IMR-90 (cell line): ENCODE data around the gene DENND10. TPM values are rescaled to one million over a fixed set of nuclear protein-coding genes. Genes with fewer than 3 reads are reported as not detected.

Experiments
- ATAC-seq: fragments of 200-7000 bp; cut with Tn5 transposase; 2 replicates; pipeline ENCODE4 v1.9.1; 2020; ENCODE audit warnings: low read depth, mild to moderate bottlenecking, moderate library complexity
- BruUV-seq: library from RNA; stranded (reverse); fragments of 400-500 nt; replicated peaks from 2 replicates; lab custom pipeline; 2021; lab: Mats Ljungman, UMichigan
- CTCF ChIA-PET: fragments of 300-600 bp; formaldehyde crosslinking; extraction: SDS; loops from one replicate; lab custom pipeline; 2021; ENCODE audit warnings: antibody characterized with exemption; lab: Yijun Ruan, JAX
- POLR2A ChIA-PET: fragments of 300-600 bp; sonication (Branson Sonifier 250); formaldehyde crosslinking; loops from one replicate; lab custom pipeline; 2022; ENCODE audit warnings: antibody characterized with exemption; ENCODE audit not compliant: unreplicated experiment; lab: Charles Lee
- DNase-seq: peaks from one replicate; pipeline ENCODE4 v3.0.0; 2013
- H2AFZ ChIP-seq: replicated peaks from 2 replicates; pipeline ENCODE3; 2013; ENCODE audit warnings: low read length, mild to moderate bottlenecking; ENCODE audit not compliant: poor library complexity
- H2AK5ac ChIP-seq: 2 replicates; pipeline ENCODE4 v1.6.1; 2013; ENCODE audit warnings: low read depth, low read length, inconsistent platforms
- H2AK9ac ChIP-seq: replicated peaks from 2 replicates; pipeline ENCODE3; 2013; ENCODE audit warnings: mild to moderate bottlenecking, low read depth, low read length, moderate library complexity; ENCODE audit not compliant: poor library complexity
- H2BK120ac ChIP-seq: 2 replicates; pipeline ENCODE4 v1.6.1; 2013; ENCODE audit warnings: low read depth, low read length, inconsistent platforms
- H2BK15ac ChIP-seq: 3 replicates; pipeline ENCODE4 v1.6.1; 2013; ENCODE audit warnings: low read depth, low read length, inconsistent platforms
- H2BK20ac ChIP-seq: 2 replicates; pipeline ENCODE4 v1.6.1; 2013; ENCODE audit warnings: low read depth, mild to moderate bottlenecking, inconsistent platforms, low read length, moderate library complexity
- H2BK5ac ChIP-seq: 2 replicates; pipeline ENCODE4 v1.6.1; 2013; ENCODE audit warnings: mild to moderate bottlenecking, low read depth, low read length, inconsistent platforms; ENCODE audit not compliant: poor library complexity, severe bottlenecking
- H3K14ac ChIP-seq: replicated peaks from 2 replicates; pipeline ENCODE4 v1.6.1; 2013; ENCODE audit warnings: low read depth, low read length, inconsistent platforms
- H3K18ac ChIP-seq: 2 replicates; pipeline ENCODE4 v1.6.1; 2013; ENCODE audit warnings: low read depth, low read length, control low read depth
- H3K23ac ChIP-seq: 2 replicates; pipeline ENCODE4 v1.6.1; 2013; ENCODE audit warnings: low read depth, low read length, inconsistent platforms
- H3K27ac ChIP-seq: 2 replicates; pipeline ENCODE4 v1.5.1; 2013; ENCODE audit warnings: mild to moderate bottlenecking, control low read depth, low read length; ENCODE audit not compliant: insufficient read depth
- H3K27me3 ChIP-seq: 2 replicates; pipeline ENCODE4 v1.6.1; 2013; ENCODE audit warnings: low read length; ENCODE audit not compliant: control insufficient read depth, insufficient read depth
- H3K36me3 ChIP-seq: 2 replicates; pipeline ENCODE4 v1.6.1; 2013; ENCODE audit warnings: low read length, mixed read lengths; ENCODE audit not compliant: control insufficient read depth, insufficient read depth
- H3K4ac ChIP-seq: 2 replicates; pipeline ENCODE4 v1.6.1; 2013; ENCODE audit warnings: low read depth, low read length, inconsistent platforms
- H3K4me1 ChIP-seq: 2 replicates; pipeline ENCODE4 v1.6.1; 2013; ENCODE audit warnings: low read length, mixed read lengths; ENCODE audit not compliant: control insufficient read depth, insufficient read depth
- H3K4me2 ChIP-seq: 2 replicates; pipeline ENCODE4 v1.6.1; 2013; ENCODE audit warnings: low read depth, mild to moderate bottlenecking, control low read depth, low read length, moderate library complexity
- H3K4me3 ChIP-seq: 2 replicates; pipeline ENCODE4 v1.5.1; 2013; ENCODE audit warnings: low read depth, mild to moderate bottlenecking, control low read depth, low read length, moderate library complexity; ENCODE audit not compliant: insufficient read depth
- H3K56ac ChIP-seq: 2 replicates; pipeline ENCODE4 v1.6.1; 2013; ENCODE audit warnings: low read length, inconsistent platforms; ENCODE audit not compliant: insufficient read depth; ENCODE audit errors: extremely low read depth
- H3K79me1 ChIP-seq, 2 experiments: 2 replicates each; pipeline ENCODE4 v1.6.1; 2013; ENCODE audit warnings: low read length in 2 of 2, inconsistent platforms in 1 of 2, low read depth in 1 of 2
- H3K9ac ChIP-seq: 2 replicates; pipeline ENCODE4 v1.6.1; 2013; ENCODE audit warnings: low read depth, low read length, control low read depth
- H3K9me1 ChIP-seq: 2 replicates; pipeline ENCODE4 v1.6.1; 2013; ENCODE audit warnings: low read length, inconsistent platforms; ENCODE audit not compliant: insufficient read depth
- H3K9me3 ChIP-seq: 2 replicates; pipeline ENCODE4 v1.6.1; 2013; ENCODE audit warnings: low read length; ENCODE audit not compliant: control insufficient read depth, insufficient read depth
- H4K20me1 ChIP-seq: 2 replicates; pipeline ENCODE4 v1.6.1; 2013; ENCODE audit warnings: low read length, inconsistent platforms; ENCODE audit not compliant: insufficient read depth
- H4K5ac ChIP-seq: 2 replicates; pipeline ENCODE4 v1.6.1; 2013; ENCODE audit warnings: mild to moderate bottlenecking, low read depth, low read length, control low read depth
- H4K8ac ChIP-seq, 2 experiments: 2 replicates each; pipeline ENCODE4 v1.6.1; 2013; ENCODE audit warnings: low read depth in 2 of 2, low read length in 2 of 2, control low read depth in 1 of 2, inconsistent platforms in 1 of 2
- H4K91ac ChIP-seq: 2 replicates; pipeline ENCODE4 v1.6.1; 2013; ENCODE audit warnings: low read depth, low read length, inconsistent platforms; ENCODE audit not compliant: insufficient read depth
- BHLHE40 ChIP-seq: fragments of 150-350 bp; IDR thresholded peaks from 2 replicates; pipeline ENCODE4 v1.6.1; 2016; ENCODE audit warnings: mild to moderate bottlenecking, low read depth, low read length
- CEBPB ChIP-seq: IDR thresholded peaks from 2 replicates; pipeline ENCODE4 v1.6.1; 2012; ENCODE audit warnings: low read depth, low read length, improper control_type of control experiment
- CHD1 ChIP-seq: IDR thresholded peaks from 2 replicates; pipeline ENCODE4 v1.6.1; 2012; ENCODE audit warnings: low read depth, low read length, improper control_type of control experiment
- MAZ ChIP-seq: IDR thresholded peaks from 2 replicates; pipeline ENCODE4 v1.6.1; 2012; ENCODE audit warnings: low read depth, mild to moderate bottlenecking, low read length, improper control_type of control experiment, moderate library complexity, borderline replicate concordance
- POLR2A ChIP-seq: IDR thresholded peaks from 2 replicates; pipeline ENCODE4 v1.6.1; 2012; ENCODE audit warnings: mild to moderate bottlenecking, low read depth, low read length
- RAD21 ChIP-seq: IDR thresholded peaks from 2 replicates; pipeline ENCODE4 v1.6.1; 2012; ENCODE audit warnings: low read length, improper control_type of control experiment
- WGBS, 2 experiments: methylation state at CpG; one replicate each; pipeline versions ENCODE4 v1.1.5 to v1.1.7; 2013; ENCODE audit warnings: missing lambda C conversion rate in 2 of 2; ENCODE audit not compliant: insufficient read length in 1 of 2; ENCODE audit errors: extremely low coverage in 2 of 2; 5-methylcytosine and 5-hydroxymethylcytosine counted together
- dilution Hi-C: fragments of 300-500 bp; cut with HindIII; formaldehyde crosslinking; loops from one replicate; pipeline ENCODE4 v1.14.3; 2018; ENCODE audit warnings: low sequenced_read_pairs; ENCODE audit not compliant: unreplicated experiment
- in situ Hi-C: fragments of 300-500 bp; cut with MboI; formaldehyde crosslinking; loops from 3 replicates; pipeline ENCODE4 v1.14.3; 2019; ENCODE audit warnings: low sequenced_read_pairs, inconsistent platforms, mixed read lengths
- intact Hi-C: fragments of 100-400 bp; cut with micrococcal nuclease; formaldehyde crosslinking; loops from 2 replicates; pipeline ENCODE4 v1.10.0; 2022
- polyA plus RNA-seq, 3 experiments: library from polyadenylated mRNA; depleted of rRNA; stranded (reverse); fragments of >200 nt; gene quantifications; 2 replicates each; pipeline ENCODE4 v1.2.3, GENCODE V29; 2012; ENCODE audit warnings: low replicate concordance in 1 of 3
- total RNA-seq: library from RNA; depleted of rRNA; stranded (reverse); fragments of >200 nt; gene quantifications from 2 replicates; pipeline ENCODE4 v1.2.3, GENCODE V29; 2012

DENND10 gene
- total and polyA plus RNA-seq, 2 of the 4 experiments (the other 2 are of a cell fraction): 50.9 to 81.4 TPM

GRCh38 chr10:119167041-119167440, 63.1 kb downstream of the DENND10 start:
- H3K23ac ChIP-seq: no peak overlapping the region
- H3K79me1 ChIP-seq: peaks cover 9 to 32% of the 10 kb centered on the region in 2 experiments
- no peak overlapping the region for H2BK15ac ChIP-seq
- H3K9me3 ChIP-seq: no peaks in the 10 kb centered on the region
- no peak overlapping the region for H3K9ac ChIP-seq
- CTCF ChIA-PET: no interaction called here
- BruUV-seq: no TSS peak
- H3K18ac ChIP-seq: no peak overlapping the region
- H4K20me1 ChIP-seq: no peaks in the 10 kb centered on the region
- H3K36me3 ChIP-seq: peaks cover 23% of the 10 kb centered on the region
- H2AFZ ChIP-seq: no peak overlapping the region
- H4K91ac ChIP-seq: no peak overlapping the region
- peaks cover 6% of the 10 kb centered on the region for H3K4me1 ChIP-seq
- no peak overlapping the region for H2BK120ac ChIP-seq
- H3K4ac ChIP-seq: no peak overlapping the region
- TF ChIP-seq POLR2A (no peak), CHD1 (no peak), MAZ (no peak), RAD21 (no peak), BHLHE40 (no peak), CEBPB (no peak)
- H3K4me3 ChIP-seq: no peak overlapping the region
- H3K9me1 ChIP-seq: peaks cover 8% of the 10 kb centered on the region; the same call in 1 of the 2 replicates
- no peak overlapping the region for H3K27ac ChIP-seq
- 75 to 100% methylated on average over 1 to 4 of the region's 8 CpGs for WGBS, 2 experiments
- intact Hi-C loops: no loop called here
- H2AK9ac ChIP-seq: no peak overlapping the region
- DNase-seq (no peak), ATAC-seq (no peak)
- H4K8ac ChIP-seq: no peak overlapping the region
- H3K27me3 ChIP-seq: no peaks in the 10 kb centered on the region
- no peak overlapping the region for H4K5ac ChIP-seq
- H3K4me2 ChIP-seq: no peak overlapping the region
- in situ Hi-C loops: no loop called here
- dilution Hi-C loops: no loop called here
- POLR2A ChIA-PET: no interaction called here
- no peak overlapping the region for H2BK5ac ChIP-seq
- H3K14ac ChIP-seq: no peak overlapping the region
- no peak overlapping the region for H2AK5ac ChIP-seq
- H2BK20ac ChIP-seq: no peak overlapping the region
- no peak overlapping the region for H3K56ac ChIP-seq
